NCI-H2227 (cell line): ENCODE results near the gene FZD2.
"Not testable (repeated sequence)": the region's sequence is repeated elsewhere in the genome, so short reads cannot be mapped to it uniquely, and the experiment has no call there.

Experiments used
- DNase-seq: peaks from one replicate; lab custom pipeline; 2025; ENCODE audit not compliant: unreplicated experiment; lab: John Stamatoyannopoulos, UW

The FZD2 gene

GRCh38 chr17:44556832-44557606, at the start of gene FZD2:
TSS of gene FZD2 (plus strand) at chr17:44557484. CDS start at chr17:44557689, 205 bp downstream.
- peak; percentile 96 for DNase-seq

- DNase-seq, result peak; percentile 88
Measured at GRCh38 chr17:44511241-44512134, 45.8 kb upstream of the FZD2 start.

- no peak for DNase-seq
Measured at GRCh38 chr17:44518032-44518431, 39.3 kb upstream of the FZD2 start.

- DNase-seq, result no peak
Measured at GRCh38 chr17:44522883-44523671, 34.2 kb upstream of the FZD2 start.

- DNase-seq, result no peak
Measured at GRCh38 chr17:44523672-44523972, 33.7 kb upstream of the FZD2 start.

- DNase-seq, result no peak
Measured at GRCh38 chr17:44527102-44527501, 30.2 kb upstream of the FZD2 start.

- no peak for DNase-seq
Measured at GRCh38 chr17:44527954-44528353, 29.3 kb upstream of the FZD2 start.

- no peak for DNase-seq
Measured at GRCh38 chr17:44529864-44530263, 27.4 kb upstream of the FZD2 start.

GRCh38 chr17:44530896-44531418, 26.3 kb upstream of the FZD2 start:
- no peak for DNase-seq

- peak; percentile 92 for DNase-seq
Measured at GRCh38 chr17:44533533-44534246, 23.6 kb upstream of the FZD2 start.

GRCh38 chr17:44536090-44536953, 21.0 kb upstream of the FZD2 start:
- DNase-seq, result no peak

- not testable (repeated sequence) for DNase-seq
Measured at GRCh38 chr17:44537922-44538321, 19.4 kb upstream of the FZD2 start.

GRCh38 chr17:44539673-44540072, 17.6 kb upstream of the FZD2 start:
- no peak for DNase-seq

- no peak for DNase-seq
Measured at GRCh38 chr17:44540246-44541084, 16.8 kb upstream of the FZD2 start.

GRCh38 chr17:44541884-44542581, 15.3 kb upstream of the FZD2 start:
- DNase-seq, result no peak

GRCh38 chr17:44543213-44543904, 13.9 kb upstream of the FZD2 start:
- no peak for DNase-seq

- no peak for DNase-seq
Measured at GRCh38 chr17:44543905-44544523, 13.3 kb upstream of the FZD2 start.
